ENCODE results near the gene FLT1. TPM values are rescaled to one million over a fixed set of nuclear protein-coding genes. Genes with fewer than 3 reads are reported as not detected.

Gene FLT1
- total RNA-seq, 2 donors from 2014 or later: 1.3 to 1.6 TPM

DNA sequence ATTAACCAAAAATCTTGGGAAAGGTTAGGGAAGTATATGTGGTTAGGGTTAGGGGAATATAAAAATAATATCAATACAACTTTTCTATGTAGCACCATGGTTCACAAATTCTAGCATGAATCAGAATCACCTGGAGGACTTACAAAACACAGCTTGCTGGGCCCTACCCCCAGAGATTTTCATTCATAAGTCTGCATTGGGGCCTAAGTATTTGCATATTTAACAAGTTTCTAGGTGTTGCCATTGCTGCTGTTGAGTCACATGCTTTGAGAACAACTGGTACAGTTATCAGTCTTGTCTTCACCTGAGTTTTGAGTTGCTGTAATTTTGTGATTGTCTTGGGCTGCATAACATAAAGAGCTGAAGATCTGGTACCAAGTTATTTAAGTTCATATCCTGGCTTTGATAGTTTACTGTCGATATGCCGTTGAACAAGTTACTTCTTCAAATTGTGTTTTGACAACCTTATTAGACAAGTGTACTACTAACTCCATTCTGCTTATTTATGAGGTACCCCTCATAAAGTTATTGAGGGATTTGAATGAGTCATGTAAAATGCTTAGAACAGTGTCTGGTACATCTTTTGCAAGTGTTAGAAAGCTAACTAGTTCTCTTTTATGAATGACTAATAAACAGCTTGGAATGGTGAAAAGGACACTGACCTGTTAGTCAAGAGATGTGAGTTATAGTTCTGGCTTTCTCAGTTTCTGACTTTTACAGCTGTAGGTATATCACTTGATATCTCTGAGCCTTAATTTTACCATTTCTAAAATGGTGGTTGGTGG is 223.7 kb downstream of the FLT1 start:
- Mint-ChIP-seq H3K36me3 (peaks cover 22% of the 10 kb centered on the region), H3K9me3 (peaks cover 3% of the 10 kb centered on the region), H3K4me1 (ENCODE audit: low read depth in 2 of 2) (peaks cover 9 to 18% of the 10 kb centered on the region in 2 donors), H3K27ac (no peak overlapping the region), H3K27me3 (no peaks in the 10 kb centered on the region), H3K4me3 (no peak overlapping the region)
- ATAC-seq (no peak), DNase-seq (ENCODE audit: low spot score) (no peak)

DNA sequence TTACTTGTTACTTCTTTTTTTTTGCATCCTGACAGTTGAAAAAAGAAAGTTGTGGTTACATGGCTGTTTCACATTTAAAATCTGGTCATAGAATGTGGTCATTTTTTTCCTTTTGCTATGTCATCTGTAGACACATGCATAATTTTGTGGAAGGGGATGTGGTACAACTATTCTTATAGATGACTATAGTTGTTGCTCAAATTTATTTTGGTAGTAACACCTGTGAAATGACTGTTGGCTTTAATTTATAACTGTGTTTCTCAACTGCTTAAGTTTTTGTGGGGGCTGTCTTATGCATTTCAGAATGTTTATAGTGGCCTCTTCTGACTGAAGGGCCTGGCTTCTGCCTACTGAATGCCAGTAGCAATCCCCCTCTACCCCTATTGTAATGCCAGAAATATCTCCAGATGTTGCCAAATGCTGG is 226.1 kb downstream of the FLT1 start:
- DNase-seq (ENCODE audit: low spot score): no peak
- H3K4me3 Mint-ChIP-seq: peak overlapping the region; percentile 12

DNA sequence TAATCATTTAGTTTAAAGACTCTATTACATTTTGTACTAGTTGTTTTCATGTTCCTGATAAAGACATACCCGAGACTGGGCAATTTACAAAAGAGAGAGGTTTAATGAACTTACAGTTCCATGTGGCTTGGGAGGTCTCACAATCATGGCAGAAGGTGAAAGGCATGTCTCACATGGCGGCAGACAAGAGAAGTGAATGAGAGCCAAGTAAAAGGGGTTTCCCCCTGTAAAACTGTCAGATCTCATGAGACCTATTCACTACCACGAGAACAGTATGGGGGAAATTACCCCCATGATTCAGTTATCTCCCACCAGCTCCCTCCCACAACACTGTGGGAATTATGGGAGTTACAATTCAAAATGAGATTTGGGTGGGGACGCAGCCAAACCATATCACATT is 227.4 kb downstream of the FLT1 start:
- Mint-ChIP-seq H3K4me3 (peak overlapping the region; percentile 8), H3K27me3 (no peaks in the 10 kb centered on the region), H3K27ac (peak overlapping the region; percentile 4 to 10), H3K36me3 (peaks cover 23% of the 10 kb centered on the region), H3K4me1 (ENCODE audit: low read depth in 2 of 2) (peaks cover 9 to 14% of the 10 kb centered on the region in 2 donors), H3K9me3 (peaks cover 3% of the 10 kb centered on the region)
- DNase-seq (ENCODE audit: low spot score) (no peak), ATAC-seq (no peak)

More for the DNA sequence above, 226.1 kb downstream of the FLT1 start:
- Mint-ChIP-seq H3K27me3 (no peaks in the 10 kb centered on the region), H3K27ac (peak overlapping the region; percentile 20 to 66), H3K4me1 (ENCODE audit: low read depth in 2 of 2) (peaks cover 9 to 14% of the 10 kb centered on the region in 2 donors), H3K9me3 (peaks cover 3% of the 10 kb centered on the region), H3K36me3 (peaks cover 15% of the 10 kb centered on the region)
- peak; percentile 97 to 98 for ATAC-seq

DNA sequence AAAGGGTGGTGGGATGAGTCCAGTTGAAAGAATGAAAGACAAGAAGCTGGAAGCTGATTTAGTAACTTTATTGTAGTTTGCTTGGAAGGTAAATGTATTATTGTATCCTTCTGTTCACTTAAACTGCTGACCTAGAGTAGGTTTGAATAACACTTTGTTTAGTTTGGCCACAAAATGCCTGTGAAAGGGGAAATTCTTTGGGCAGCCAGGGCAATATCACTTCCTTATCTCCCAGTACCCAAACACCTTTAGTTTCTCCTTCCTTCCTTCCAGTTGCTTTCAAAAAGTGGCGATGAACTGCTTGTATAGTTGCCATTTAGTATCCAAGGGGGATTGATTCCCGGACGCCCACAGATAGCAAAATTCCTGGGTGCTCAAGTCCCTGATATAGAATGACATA is 236.5 kb downstream of the FLT1 start:
- Mint-ChIP-seq H3K36me3 (peaks cover 30% of the 10 kb centered on the region), H3K9me3 (no peaks in the 10 kb centered on the region), H3K4me1 (ENCODE audit: low read depth in 2 of 2) (peaks cover 15 to 18% of the 10 kb centered on the region in 2 donors), H3K27ac (no peak overlapping the region), H3K4me3 (no peak overlapping the region), H3K27me3 (no peaks in the 10 kb centered on the region)
- DNase-seq (ENCODE audit: low spot score): no peak
- no peak for ATAC-seq

DNA sequence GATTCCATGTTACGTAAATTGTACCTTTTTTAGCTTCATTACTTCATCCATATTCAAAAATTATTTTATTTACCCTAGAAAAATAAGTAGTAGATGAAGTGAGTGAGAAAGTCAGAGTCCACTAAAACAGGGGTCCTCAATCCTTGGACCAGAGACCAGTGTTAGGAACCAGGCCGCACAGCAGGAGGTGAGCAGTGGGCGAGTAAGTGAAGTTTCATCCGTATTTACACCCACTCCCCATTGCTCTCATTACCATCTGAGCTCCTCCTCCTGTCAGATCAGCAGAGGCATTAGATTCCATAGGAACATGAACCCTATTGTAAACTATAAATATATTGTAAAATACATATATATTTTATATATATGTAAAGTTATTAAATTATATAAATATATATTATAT is 237.6 kb downstream of the FLT1 start:
- peaks cover 21% of the 10 kb centered on the region for H3K36me3 Mint-ChIP-seq

DNA sequence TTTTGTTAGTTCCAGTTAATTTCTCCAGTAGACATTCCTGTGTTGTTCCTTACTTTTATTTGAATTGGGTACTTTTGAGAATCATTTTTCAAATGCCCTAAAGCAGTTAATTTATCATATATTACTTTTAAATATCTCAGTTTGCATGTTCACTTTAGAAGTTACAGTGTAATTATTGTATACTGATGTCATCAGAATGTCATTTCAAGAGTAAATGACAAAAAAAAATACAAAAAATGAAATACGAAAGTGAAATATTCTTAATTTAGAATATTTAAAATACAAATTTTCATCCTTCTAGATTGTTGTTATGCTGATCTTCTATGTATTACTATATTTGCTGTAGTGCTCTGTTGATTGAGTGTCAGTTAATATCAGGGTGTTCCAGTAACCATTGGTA is 242.4 kb downstream of the FLT1 start:
- Mint-ChIP-seq H3K36me3 (peaks cover 31% of the 10 kb centered on the region), H3K4me1 (ENCODE audit: low read depth in 2 of 2) (peaks cover 38 to 47% of the 10 kb centered on the region in 2 donors), H3K27me3 (no peaks in the 10 kb centered on the region), H3K27ac (no peak overlapping the region), H3K9me3 (no peaks in the 10 kb centered on the region), H3K4me3 (no peak overlapping the region)
- DNase-seq (ENCODE audit: low spot score) (no peak), ATAC-seq (no peak)

More for the DNA sequence above, 237.6 kb downstream of the FLT1 start:
- no peak overlapping the region for H3K4me3 Mint-ChIP-seq
- no peak overlapping the region for H3K27ac Mint-ChIP-seq
- ATAC-seq (no peak), DNase-seq (ENCODE audit: low spot score) (no peak)
- H3K4me1 Mint-ChIP-seq (ENCODE audit: low read depth in 2 of 2): peaks cover 16 to 19% of the 10 kb centered on the region in 2 donors
- no peaks in the 10 kb centered on the region for H3K27me3 Mint-ChIP-seq
- no peaks in the 10 kb centered on the region for H3K9me3 Mint-ChIP-seq

DNA sequence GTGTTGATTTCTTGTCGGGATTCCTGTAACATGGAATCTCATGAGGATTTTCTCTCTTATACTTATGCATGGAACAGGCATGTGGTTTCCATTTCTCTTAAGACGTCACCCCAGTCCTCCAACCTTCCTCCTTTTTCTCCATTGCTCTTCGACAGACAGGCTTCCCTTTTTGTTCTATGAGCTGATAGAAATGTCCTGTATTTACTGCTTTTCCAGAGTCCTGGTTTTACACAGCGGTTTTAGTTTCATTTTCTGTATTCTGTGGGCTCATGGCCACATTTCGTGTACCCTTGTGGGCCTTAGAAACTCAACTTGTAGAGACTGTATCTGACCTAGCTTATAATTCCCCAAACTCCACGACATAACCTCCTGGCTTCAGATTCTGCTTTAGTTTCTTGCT is 243.5 kb downstream of the FLT1 start:
- DNase-seq (ENCODE audit: low spot score) (no peak), ATAC-seq (no peak)
- H3K9me3 Mint-ChIP-seq: no peaks in the 10 kb centered on the region
- peaks cover 46 to 54% of the 10 kb centered on the region in 2 donors for H3K4me1 Mint-ChIP-seq (ENCODE audit: low read depth in 2 of 2)
- peaks cover 27% of the 10 kb centered on the region for H3K36me3 Mint-ChIP-seq
- H3K27ac Mint-ChIP-seq: peak overlapping the region; percentile 40
- peak overlapping the region; percentile 35 for H3K4me3 Mint-ChIP-seq
- H3K27me3 Mint-ChIP-seq: no peaks in the 10 kb centered on the region

DNA sequence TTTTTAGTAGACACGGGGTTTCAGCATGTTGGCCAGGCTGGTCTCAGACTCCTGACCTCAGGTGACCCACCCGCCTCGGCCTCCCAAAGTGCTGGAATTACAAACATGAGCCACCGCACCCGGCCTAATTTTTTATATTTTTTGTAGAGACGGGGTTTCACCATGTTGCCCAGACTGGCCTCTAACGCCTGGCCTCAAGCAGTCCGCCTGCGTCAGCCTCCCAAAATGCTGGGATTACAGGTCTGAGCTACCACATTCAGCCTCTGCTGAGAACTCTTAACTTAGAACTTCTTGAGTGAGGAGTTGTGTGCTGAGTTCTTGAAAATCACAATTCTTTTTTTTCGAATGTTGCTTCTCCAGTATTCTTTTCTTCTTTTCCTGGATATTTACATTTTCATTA is 244.4 kb downstream of the FLT1 start:
- no peaks in the 10 kb centered on the region for H3K27me3 Mint-ChIP-seq
- DNase-seq (ENCODE audit: low spot score) (no peak), ATAC-seq (no peak)
- no peak overlapping the region for H3K27ac Mint-ChIP-seq
- H3K4me3 Mint-ChIP-seq: no peak overlapping the region
- H3K4me1 Mint-ChIP-seq (ENCODE audit: low read depth in 2 of 2): peaks cover 49 to 53% of the 10 kb centered on the region in 2 donors
- H3K36me3 Mint-ChIP-seq: peaks cover 23% of the 10 kb centered on the region
- no peaks in the 10 kb centered on the region for H3K9me3 Mint-ChIP-seq

Other genes starting within 250 kb of the FLT1 start
- 100 to 1,000 TPM in 1 of 2 donors, 10 to 100 TPM in 1; 75.7 to 119 TPM for gene POMP, start 164.0 kb upstream of the FLT1 start, total RNA-seq
- 1 to 10 TPM; 5.8 to 6.5 TPM for gene SLC46A3, start 223.8 kb upstream of the FLT1 start, total RNA-seq